PC-3 (cell line): ENCODE measurements around the gene EDEM3.

Experiments
- EZH2 ChIP-seq: fragments of 300-600 bp; sonication (generic); IDR thresholded peaks from one replicate; pipeline ENCODE4 v1.6.1; 2017; ENCODE audit warnings: antibody characterized with exemption, mild to moderate bottlenecking, low read length; ENCODE audit not compliant: unreplicated experiment
- EZH2phosphoT487 ChIP-seq: fragments of 300-600 bp; sonication (generic); IDR thresholded peaks from 2 replicates; pipeline ENCODE4 v1.6.1; 2018; ENCODE audit warnings: mild to moderate bottlenecking, antibody characterized with exemption, low read length, borderline replicate concordance
- TF ChIP-seq, protein P1 (sequence below): fragments of 300-600 bp; sonication (generic); conservative IDR thresholded peaks from 2 replicates; pipeline ENCODE4 v1.5.1; 2017; ENCODE audit warnings: antibody characterized with exemption, low read depth, mild to moderate bottlenecking, low read length

DNA sequence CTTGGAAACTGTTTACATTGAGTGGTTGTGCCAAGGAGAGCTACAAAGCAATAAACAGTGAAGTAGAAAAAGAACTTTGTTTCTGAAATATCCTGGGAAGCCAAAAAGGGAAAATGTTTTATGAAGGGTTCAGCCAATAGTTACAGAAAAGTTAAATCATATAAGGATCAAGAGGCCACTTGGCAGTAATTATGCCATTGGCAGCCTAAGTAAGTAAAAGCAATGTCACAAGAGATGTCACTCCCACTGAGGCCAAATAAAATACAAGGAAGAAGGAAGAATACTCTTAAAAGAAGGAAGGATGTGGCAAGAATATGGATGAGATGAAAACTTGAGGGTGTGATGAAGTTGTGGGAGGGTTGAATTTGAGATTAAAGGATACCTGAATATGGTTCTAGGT, 45.2 kb downstream of the EDEM3 start:
- TF ChIP-seq, protein P1, sequence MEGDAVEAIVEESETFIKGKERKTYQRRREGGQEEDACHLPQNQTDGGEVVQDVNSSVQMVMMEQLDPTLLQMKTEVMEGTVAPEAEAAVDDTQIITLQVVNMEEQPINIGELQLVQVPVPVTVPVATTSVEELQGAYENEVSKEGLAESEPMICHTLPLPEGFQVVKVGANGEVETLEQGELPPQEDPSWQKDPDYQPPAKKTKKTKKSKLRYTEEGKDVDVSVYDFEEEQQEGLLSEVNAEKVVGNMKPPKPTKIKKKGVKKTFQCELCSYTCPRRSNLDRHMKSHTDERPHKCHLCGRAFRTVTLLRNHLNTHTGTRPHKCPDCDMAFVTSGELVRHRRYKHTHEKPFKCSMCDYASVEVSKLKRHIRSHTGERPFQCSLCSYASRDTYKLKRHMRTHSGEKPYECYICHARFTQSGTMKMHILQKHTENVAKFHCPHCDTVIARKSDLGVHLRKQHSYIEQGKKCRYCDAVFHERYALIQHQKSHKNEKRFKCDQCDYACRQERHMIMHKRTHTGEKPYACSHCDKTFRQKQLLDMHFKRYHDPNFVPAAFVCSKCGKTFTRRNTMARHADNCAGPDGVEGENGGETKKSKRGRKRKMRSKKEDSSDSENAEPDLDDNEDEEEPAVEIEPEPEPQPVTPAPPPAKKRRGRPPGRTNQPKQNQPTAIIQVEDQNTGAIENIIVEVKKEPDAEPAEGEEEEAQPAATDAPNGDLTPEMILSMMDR, result no peak
- no peak for TF ChIP-seq EZH2phosphoT487
- no peak for TF ChIP-seq EZH2
